ENCODE data around the gene CUBN. TPM values are rescaled to one million over a fixed set of nuclear protein-coding genes. Genes with fewer than 3 reads are reported as not detected.

CUBN gene
- total RNA-seq, 4 donors from 2014 or later: 0.54 to 1.8 (median 1.3) TPM

DNA sequence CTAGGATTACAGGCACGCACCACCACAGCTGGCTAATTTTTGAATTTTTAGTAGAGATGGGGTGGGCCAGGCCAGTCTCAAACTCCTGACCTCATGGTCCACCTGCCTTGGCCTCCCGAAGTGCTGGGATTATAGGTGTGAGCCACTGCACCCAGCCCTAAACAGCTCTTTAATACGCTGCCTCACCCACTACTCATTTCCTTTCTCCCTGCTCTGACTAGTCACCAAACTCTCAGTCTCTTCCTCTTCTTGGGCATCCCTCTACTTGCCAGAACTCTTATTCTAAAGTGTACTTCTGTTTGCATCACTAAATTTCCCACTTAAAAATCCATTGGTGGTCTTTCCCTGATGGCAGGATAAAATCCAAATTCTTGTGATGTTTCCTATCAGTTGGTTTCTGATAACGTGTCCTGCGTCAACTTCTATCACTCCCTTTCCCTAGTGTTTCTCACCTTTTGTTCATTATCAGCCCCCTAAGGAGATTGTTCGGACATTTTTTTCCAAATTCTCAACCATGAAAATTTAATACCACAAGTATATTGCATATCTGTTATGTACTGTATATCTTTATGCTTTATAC, 124.7 kb downstream of the CUBN start:
- no peak for DNase-seq (ENCODE audit: low spot score in 2 of 2)
- intact Hi-C loops (cut with DNase I; ENCODE audit: low total_unique reads): no loop called here
- WGBS, 2 donors: 93 to 96% methylated on average over 6 of the region's 6 CpGs

GRCh38 chr10:17003651-17004286, 125.8 kb downstream of the CUBN start:
- WGBS, 2 donors: 64 to 67% methylated on average over 7 of the region's 7 CpGs
- TF ChIP-seq, protein P1, sequence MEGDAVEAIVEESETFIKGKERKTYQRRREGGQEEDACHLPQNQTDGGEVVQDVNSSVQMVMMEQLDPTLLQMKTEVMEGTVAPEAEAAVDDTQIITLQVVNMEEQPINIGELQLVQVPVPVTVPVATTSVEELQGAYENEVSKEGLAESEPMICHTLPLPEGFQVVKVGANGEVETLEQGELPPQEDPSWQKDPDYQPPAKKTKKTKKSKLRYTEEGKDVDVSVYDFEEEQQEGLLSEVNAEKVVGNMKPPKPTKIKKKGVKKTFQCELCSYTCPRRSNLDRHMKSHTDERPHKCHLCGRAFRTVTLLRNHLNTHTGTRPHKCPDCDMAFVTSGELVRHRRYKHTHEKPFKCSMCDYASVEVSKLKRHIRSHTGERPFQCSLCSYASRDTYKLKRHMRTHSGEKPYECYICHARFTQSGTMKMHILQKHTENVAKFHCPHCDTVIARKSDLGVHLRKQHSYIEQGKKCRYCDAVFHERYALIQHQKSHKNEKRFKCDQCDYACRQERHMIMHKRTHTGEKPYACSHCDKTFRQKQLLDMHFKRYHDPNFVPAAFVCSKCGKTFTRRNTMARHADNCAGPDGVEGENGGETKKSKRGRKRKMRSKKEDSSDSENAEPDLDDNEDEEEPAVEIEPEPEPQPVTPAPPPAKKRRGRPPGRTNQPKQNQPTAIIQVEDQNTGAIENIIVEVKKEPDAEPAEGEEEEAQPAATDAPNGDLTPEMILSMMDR (IDR thresholded peaks at IDR 0.05): no peak
- TF ChIP-seq POLR2A (IDR thresholded peaks at IDR 0.05): no peak
- intact Hi-C loops (cut with DNase I; ENCODE audit: low total_unique reads): no loop called here
- H3K4me3 ChIP-seq (ENCODE audit: low read depth, poor library complexity, severe bottlenecking): no peak overlapping the region
- DNase-seq (ENCODE audit: low spot score in 2 of 2): no peak

More for the DNA sequence above, 124.7 kb downstream of the CUBN start:
- no peak overlapping the region for H3K4me3 ChIP-seq (ENCODE audit: low read depth, poor library complexity, severe bottlenecking)
- TF ChIP-seq POLR2A (IDR thresholded peaks at IDR 0.05): no peak
- TF ChIP-seq, protein P1 (IDR thresholded peaks at IDR 0.05): no peak

DNA sequence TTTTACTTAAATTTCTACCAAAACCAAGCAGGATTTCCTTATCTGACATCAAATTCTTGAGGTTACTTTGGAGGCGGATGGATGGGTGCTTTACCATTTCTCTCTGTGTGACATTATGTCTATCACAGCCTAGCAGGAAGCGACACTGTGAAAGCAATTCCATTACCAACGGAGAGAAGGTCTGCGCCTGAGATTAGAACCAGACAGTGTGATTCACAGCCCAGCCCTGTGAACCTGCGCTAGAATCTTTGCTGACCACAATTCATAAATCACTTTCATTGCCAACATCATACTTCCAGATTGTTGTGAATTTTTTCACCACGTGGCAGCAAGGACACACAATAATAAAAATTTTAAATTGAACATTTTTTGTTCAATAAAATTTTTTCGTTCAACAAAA, 126.5 kb downstream of the CUBN start:
- WGBS, 2 donors: 47 to 51% methylated on average over 7 of the region's 7 CpGs
- no peak overlapping the region for H3K4me3 ChIP-seq (ENCODE audit: low read depth, poor library complexity, severe bottlenecking)
- no peak for DNase-seq (ENCODE audit: low spot score in 2 of 2)
- intact Hi-C loops (cut with DNase I; ENCODE audit: low total_unique reads): no loop called here
- TF ChIP-seq, protein P1 (IDR thresholded peaks at IDR 0.05): no peak
- no peak for TF ChIP-seq POLR2A (IDR thresholded peaks at IDR 0.05)

GRCh38 chr10:17001961-17002749, 127.5 kb downstream of the CUBN start:
- 25 to 31% methylated on average over 8 of the region's 8 CpGs for WGBS, 2 donors
- DNase-seq (ENCODE audit: low spot score in 2 of 2): peak in 1 of 2 donors; percentile 70
- TF ChIP-seq, protein P1 (IDR thresholded peaks at IDR 0.05): no peak
- TF ChIP-seq POLR2A (IDR thresholded peaks at IDR 0.05): no peak
- H3K4me3 ChIP-seq (ENCODE audit: low read depth, poor library complexity, severe bottlenecking): no peak overlapping the region
- intact Hi-C loops (cut with DNase I; ENCODE audit: low total_unique reads): no loop called here

- WGBS, 2 donors: 64 to 74% methylated on average over 9 of the region's 9 CpGs
- intact Hi-C loops (cut with DNase I; ENCODE audit: low total_unique reads): no loop called here
- no peak overlapping the region for H3K4me3 ChIP-seq (ENCODE audit: low read depth, poor library complexity, severe bottlenecking)
- DNase-seq (ENCODE audit: low spot score in 2 of 2): no peak
- no peak for TF ChIP-seq POLR2A (IDR thresholded peaks at IDR 0.05)
- TF ChIP-seq, protein P1 (IDR thresholded peaks at IDR 0.05): no peak
Measured at GRCh38 chr10:17001297-17001744, 128.3 kb downstream of the CUBN start.
